Tibial artery (tissue), 4 donors: Measurements from ENCODE around the gene C9orf72.

Experiments used
- DNase-seq, 2 donors: peaks; one replicate each; pipeline ENCODE4 v3.0.0-alpha.2; 2019
- H3K27ac ChIP-seq, 2 donors: fragments of 200-600 bp; sonication (generic) in 1 of 2; 1 replicate in 1 of 2; 2 replicates in 1 of 2; pipeline ENCODE4 v1.5.1; 2018 to 2019; ENCODE audit warnings: mild to moderate bottlenecking in 1 of 2
- H3K27me3 ChIP-seq, 2 donors: fragments of 200-600 bp; sonication (generic) in 1 of 2; one replicate each; pipeline versions ENCODE4 v1.5.1 to v1.6.0; 2016 to 2019
- H3K36me3 ChIP-seq, 3 donors: fragments of 200-600 bp; sonication (generic) in 2 of 3; one replicate each; pipeline ENCODE4 v1.5.1; 2016 to 2019; ENCODE audit warnings: mild to moderate bottlenecking in 2 of 3
- H3K4me1 ChIP-seq, 4 donors: fragments of 200-600 bp; sonication (generic) in 2 of 4; 1 replicate in 3 of 4; 2 replicates in 1 of 4; pipeline ENCODE4 v1.5.1; 2016 to 2019
- H3K4me3 ChIP-seq, 2 donors: fragments of 200-600 bp; sonication (generic) in 1 of 2; 1 replicate in 1 of 2; 2 replicates in 1 of 2; pipeline ENCODE4 v1.5.1; 2018 to 2019; ENCODE audit warnings: mild to moderate bottlenecking in 2 of 2
- H3K9me3 ChIP-seq, 3 donors: fragments of 200-600 bp; sonication (generic) in 1 of 3; one replicate each; pipeline ENCODE4 v1.5.1; 2016 to 2019
- intact Hi-C: fragments of 100-400 bp; cut with DNase I; formaldehyde crosslinking; loops from one replicate; pipeline ENCODE4 v1.15.0; 2023; ENCODE audit warnings: low total_unique reads
- TF ChIP-seq, protein P1 (sequence below), 2 experiments: fragments of 200-600 bp in 1 of 2; fragments of 450-650 bp in 1 of 2; IDR thresholded peaks; one replicate each; pipeline ENCODE4 v1.5.1; 2017 to 2019; ENCODE audit warnings: antibody characterized with exemption in 2 of 2, mild to moderate bottlenecking in 1 of 2, moderate library complexity in 1 of 2

The C9orf72 gene

DNA sequence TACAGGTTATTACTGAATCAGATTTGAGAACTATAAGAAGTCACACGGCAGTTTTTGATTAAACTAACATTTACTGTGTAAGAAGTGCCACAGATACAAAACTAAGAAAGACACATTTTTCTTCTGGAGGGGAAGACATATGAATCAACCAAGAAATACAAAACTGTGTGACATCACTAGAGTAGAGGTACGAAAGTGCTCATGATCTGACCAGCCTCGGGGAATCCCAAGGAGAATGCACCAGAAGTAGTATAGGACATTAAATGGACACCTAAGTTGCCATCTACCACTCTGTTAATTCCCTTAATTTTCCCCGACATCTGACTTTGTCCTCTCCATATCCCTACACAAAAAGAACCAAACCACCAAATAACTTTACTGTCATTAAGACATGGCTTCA, 54.5 kb downstream of the C9orf72 start:
- no peak for DNase-seq
- TF ChIP-seq, protein P1, sequence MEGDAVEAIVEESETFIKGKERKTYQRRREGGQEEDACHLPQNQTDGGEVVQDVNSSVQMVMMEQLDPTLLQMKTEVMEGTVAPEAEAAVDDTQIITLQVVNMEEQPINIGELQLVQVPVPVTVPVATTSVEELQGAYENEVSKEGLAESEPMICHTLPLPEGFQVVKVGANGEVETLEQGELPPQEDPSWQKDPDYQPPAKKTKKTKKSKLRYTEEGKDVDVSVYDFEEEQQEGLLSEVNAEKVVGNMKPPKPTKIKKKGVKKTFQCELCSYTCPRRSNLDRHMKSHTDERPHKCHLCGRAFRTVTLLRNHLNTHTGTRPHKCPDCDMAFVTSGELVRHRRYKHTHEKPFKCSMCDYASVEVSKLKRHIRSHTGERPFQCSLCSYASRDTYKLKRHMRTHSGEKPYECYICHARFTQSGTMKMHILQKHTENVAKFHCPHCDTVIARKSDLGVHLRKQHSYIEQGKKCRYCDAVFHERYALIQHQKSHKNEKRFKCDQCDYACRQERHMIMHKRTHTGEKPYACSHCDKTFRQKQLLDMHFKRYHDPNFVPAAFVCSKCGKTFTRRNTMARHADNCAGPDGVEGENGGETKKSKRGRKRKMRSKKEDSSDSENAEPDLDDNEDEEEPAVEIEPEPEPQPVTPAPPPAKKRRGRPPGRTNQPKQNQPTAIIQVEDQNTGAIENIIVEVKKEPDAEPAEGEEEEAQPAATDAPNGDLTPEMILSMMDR (IDR thresholded peaks at IDR 0.05), result no peak
- intact Hi-C loops, result no loop called here
- Histone ChIP-seq H3K4me3 (no peak overlapping the region), H3K4me1 (peaks cover 0 to 19% (median 5%) of the 10 kb centered on the region in 4 donors), H3K36me3 (no peaks in the 10 kb centered on the region), H3K27ac (no peak overlapping the region), H3K27me3 (no peaks in the 10 kb centered on the region), H3K9me3 (no peaks in the 10 kb centered on the region)

DNA sequence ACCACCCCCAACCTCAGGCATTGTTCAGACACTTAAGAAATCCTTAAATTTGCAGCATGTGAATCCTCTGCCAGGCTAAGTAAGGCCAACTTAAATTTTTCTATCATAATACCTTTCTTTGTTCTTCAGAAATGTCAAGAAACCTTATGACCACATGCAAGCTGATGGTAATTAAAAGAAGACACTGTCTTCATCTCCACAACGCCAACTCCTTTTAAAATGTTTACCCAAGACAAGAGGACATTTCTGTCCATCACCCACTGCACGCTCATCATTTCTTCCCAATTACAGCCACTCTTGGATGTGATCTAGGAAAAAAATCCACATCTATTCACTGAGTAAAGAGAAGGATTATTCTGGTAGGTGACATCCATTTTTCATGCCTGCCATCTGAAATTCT, 55.3 kb downstream of the C9orf72 start:
- H3K27ac ChIP-seq, result no peak overlapping the region
- H3K9me3 ChIP-seq, result no peaks in the 10 kb centered on the region
- intact Hi-C loops, result no loop called here
- H3K36me3 ChIP-seq, result no peaks in the 10 kb centered on the region
- no peak overlapping the region for H3K4me3 ChIP-seq
- no peaks in the 10 kb centered on the region for H3K27me3 ChIP-seq
- no peak for DNase-seq
- peaks cover 0 to 20% (median 5%) of the 10 kb centered on the region in 4 donors for H3K4me1 ChIP-seq
- TF ChIP-seq, protein P1 (IDR thresholded peaks at IDR 0.05), result no peak

DNA sequence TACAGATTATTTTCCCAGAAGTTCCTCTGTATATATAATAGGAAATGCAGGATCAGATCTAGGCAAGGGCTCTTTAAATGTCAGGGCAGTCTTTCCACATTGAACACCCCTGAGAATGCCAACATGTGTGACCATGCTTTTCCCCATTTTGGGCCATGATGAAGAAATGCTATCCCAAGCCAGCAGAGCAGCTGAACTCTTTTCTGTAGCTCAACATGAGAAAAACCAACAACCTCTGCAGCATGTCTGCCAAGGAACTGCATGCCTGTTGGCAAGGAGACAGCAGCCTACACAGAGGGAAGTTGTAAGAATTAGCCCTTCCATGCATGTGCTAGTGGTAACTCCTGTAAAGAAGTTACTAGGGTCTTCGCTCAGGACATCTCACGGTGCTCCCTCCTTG, 58.7 kb downstream of the C9orf72 start:
- no peaks in the 10 kb centered on the region for H3K36me3 ChIP-seq
- no peaks in the 10 kb centered on the region for H3K27me3 ChIP-seq
- peaks cover 0 to 20% (median 5%) of the 10 kb centered on the region in 4 donors for H3K4me1 ChIP-seq
- intact Hi-C loops, result no loop called here
- no peaks in the 10 kb centered on the region for H3K9me3 ChIP-seq
- TF ChIP-seq, protein P1 (IDR thresholded peaks at IDR 0.05), result no peak
- H3K27ac ChIP-seq, result no peak overlapping the region
- peak in 1 of 2 donors; percentile 25 for DNase-seq
- no peak overlapping the region for H3K4me3 ChIP-seq

DNA sequence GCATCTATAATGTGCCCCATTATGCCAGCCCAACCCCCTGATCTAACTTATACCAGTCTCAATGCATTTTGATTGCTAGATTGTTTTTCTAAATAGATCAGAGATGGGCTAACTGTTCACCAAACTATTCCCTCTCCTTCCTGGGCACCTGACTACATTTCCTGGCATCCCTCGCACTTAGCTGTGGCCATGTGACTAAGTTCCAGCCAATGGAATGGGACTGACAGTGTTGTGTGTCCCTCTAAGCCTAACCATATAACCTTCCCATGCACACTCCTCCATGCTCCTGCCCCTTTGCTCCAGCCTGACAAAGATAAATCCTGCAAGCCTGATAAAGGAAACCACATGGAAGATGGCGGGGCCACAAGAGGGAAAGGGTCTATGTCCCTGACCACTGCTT, 61.5 kb downstream of the C9orf72 start:
- no peak for DNase-seq
- Histone ChIP-seq H3K4me1 (peaks cover 0 to 20% (median 5%) of the 10 kb centered on the region in 4 donors), H3K36me3 (no peaks in the 10 kb centered on the region), H3K4me3 (no peak overlapping the region), H3K27me3 (no peaks in the 10 kb centered on the region), H3K27ac (no peak overlapping the region), H3K9me3 (no peaks in the 10 kb centered on the region)
- TF ChIP-seq, protein P1 (IDR thresholded peaks at IDR 0.05), result no peak
- intact Hi-C loops, result no loop called here

DNA sequence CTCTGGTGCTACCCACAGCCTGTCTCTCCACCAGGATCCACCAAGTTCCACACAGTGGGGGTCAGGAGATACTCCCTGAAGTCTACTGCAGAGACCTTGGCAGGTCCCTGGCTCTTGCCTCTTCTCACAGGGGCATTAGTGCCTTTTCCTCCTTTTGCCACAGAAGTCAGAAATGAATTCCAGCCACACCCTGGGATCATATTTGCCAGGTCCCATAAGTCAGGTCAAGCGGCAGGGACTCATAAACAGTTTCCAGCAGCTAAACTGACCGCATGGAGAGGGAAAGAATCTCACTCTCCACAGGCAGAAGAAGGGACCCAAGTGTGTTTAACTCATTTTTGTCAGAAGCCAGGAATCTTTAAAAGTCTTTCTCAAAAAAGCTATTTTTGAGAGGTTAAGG, 62.5 kb downstream of the C9orf72 start:
- TF ChIP-seq, protein P1 (IDR thresholded peaks at IDR 0.05), result no peak
- DNase-seq, result no peak
- H3K27ac ChIP-seq, result no peak overlapping the region
- H3K36me3 ChIP-seq, result no peaks in the 10 kb centered on the region
- H3K27me3 ChIP-seq, result no peaks in the 10 kb centered on the region
- H3K4me3 ChIP-seq, result no peak overlapping the region
- H3K9me3 ChIP-seq, result no peaks in the 10 kb centered on the region
- H3K4me1 ChIP-seq, result peaks cover 0 to 12% (median 3%) of the 10 kb centered on the region in 4 donors
- intact Hi-C loops, result no loop called here

DNA sequence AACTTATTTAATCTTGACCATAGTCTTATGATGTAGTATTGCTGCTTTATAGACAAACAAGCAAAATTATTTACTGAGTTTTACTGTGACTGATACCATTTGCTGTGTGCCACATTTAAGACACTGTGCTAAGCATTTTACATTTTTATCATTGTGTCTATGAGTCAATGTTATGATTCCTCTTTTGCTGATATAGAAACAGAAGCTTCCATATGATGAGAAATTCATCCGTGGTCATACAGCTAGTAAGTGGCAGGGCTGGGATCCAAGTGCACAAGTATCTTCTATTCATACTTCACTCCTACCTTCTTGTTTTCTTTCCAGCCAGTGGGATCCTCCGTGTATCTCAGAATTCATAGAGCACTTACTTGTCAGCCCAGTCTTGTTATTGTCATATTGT, 66.3 kb downstream of the C9orf72 start:
- intact Hi-C loops, result no loop called here
- H3K36me3 ChIP-seq, result no peaks in the 10 kb centered on the region

More for the DNA sequence above, 66.3 kb downstream of the C9orf72 start:
- Histone ChIP-seq H3K27me3 (no peaks in the 10 kb centered on the region), H3K27ac (no peak overlapping the region), H3K4me1 (no peaks in the 10 kb centered on the region), H3K9me3 (no peaks in the 10 kb centered on the region), H3K4me3 (no peak overlapping the region)
- no peak for DNase-seq
- TF ChIP-seq, protein P1 (IDR thresholded peaks at IDR 0.05), result no peak
